Measurements from ENCODE around the gene MAS1.

The MAS1 gene

GRCh38 chr6:159866286-159867247 lies 24.2 kb upstream of the MAS1 start:
- Mint-ChIP-seq H3K9me3 (no peaks in the 10 kb centered on the region), H3K36me3 (no peaks in the 10 kb centered on the region), H3K4me3 (no peak overlapping the region), H3K27ac (no peak overlapping the region), H3K27me3 (no peaks in the 10 kb centered on the region), H3K4me1 (peaks cover 15% of the 10 kb centered on the region)
- CTCF ChIA-PET, result interaction anchor here (1.3 kb wide), 1 partner anchor 74 kb away, joined by 3 read pairs; no protein-coding TSS in a partner anchor
- no peak for DNase-seq

- DNase-seq, result no peak
- CTCF ChIA-PET, result no interaction called here
- Mint-ChIP-seq H3K27me3 (peaks cover 3% of the 10 kb centered on the region), H3K4me3 (no peak overlapping the region), H3K4me1 (peaks cover 2% of the 10 kb centered on the region), H3K27ac (no peak overlapping the region), H3K9me3 (no peaks in the 10 kb centered on the region), H3K36me3 (no peaks in the 10 kb centered on the region)
Observed at GRCh38 chr6:159871241-159871640, 19.5 kb upstream of the MAS1 start.

GRCh38 chr6:159871906-159872305 lies 18.9 kb upstream of the MAS1 start:
- CTCF ChIA-PET, result no interaction called here
- H3K4me3 Mint-ChIP-seq, result no peak overlapping the region
- no peaks in the 10 kb centered on the region for H3K36me3 Mint-ChIP-seq
- H3K4me1 Mint-ChIP-seq, result peaks cover 2% of the 10 kb centered on the region
- H3K27ac Mint-ChIP-seq, result no peak overlapping the region
- H3K9me3 Mint-ChIP-seq, result no peaks in the 10 kb centered on the region
- H3K27me3 Mint-ChIP-seq, result peaks cover 3% of the 10 kb centered on the region
- DNase-seq, result no peak

DNA sequence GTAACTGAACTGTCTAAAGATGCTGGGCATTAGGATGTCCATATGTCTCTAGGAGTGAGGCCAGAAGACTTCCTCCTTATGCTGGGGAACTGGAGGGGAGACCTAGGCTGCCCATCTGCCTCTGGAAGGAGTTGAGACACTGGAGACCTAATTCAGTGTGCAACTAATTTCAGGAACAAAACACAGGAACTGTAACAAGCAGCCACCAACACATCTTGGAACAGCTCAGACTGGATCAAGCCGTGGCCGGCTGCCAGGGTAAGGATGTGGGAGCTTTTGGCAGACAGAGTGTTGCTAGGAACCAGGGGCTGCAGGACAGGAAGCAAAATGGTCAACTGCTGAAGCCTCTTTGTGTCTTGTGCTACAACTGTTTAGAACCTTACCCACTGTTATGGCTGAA lies 16.4 kb upstream of the MAS1 start:
- H3K27me3 Mint-ChIP-seq, result peaks cover 11% of the 10 kb centered on the region
- no peaks in the 10 kb centered on the region for H3K9me3 Mint-ChIP-seq
- no peak for DNase-seq
- H3K36me3 Mint-ChIP-seq, result no peaks in the 10 kb centered on the region
- H3K4me3 Mint-ChIP-seq, result no peak overlapping the region
- H3K4me1 Mint-ChIP-seq, result peaks cover 2% of the 10 kb centered on the region
- CTCF ChIA-PET, result interaction anchor here (1.2 kb wide), 1 partner anchor 11 kb away, joined by 3 read pairs; no protein-coding TSS in a partner anchor
- no peak overlapping the region for H3K27ac Mint-ChIP-seq

DNA sequence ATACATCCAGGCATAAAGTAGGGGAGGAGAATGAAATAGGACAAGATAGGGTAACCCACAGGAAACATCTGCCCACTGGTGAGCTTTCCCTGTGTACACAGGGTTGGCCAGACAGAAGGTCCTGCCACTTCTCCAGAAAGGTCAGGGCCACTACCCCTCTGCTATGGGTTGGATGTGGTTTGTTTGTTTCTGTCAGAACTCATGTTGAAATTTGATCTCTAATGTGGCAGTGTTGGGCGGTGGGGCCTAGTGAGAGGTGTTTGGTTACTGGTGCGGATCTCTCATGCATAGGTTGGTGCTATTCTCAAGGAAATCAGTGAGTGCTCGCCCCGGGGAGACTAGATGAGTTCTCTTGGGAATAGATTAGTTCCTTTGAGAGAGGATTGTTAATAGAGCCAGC lies 15.6 kb upstream of the MAS1 start:
- Mint-ChIP-seq H3K27ac (no peak overlapping the region), H3K9me3 (no peaks in the 10 kb centered on the region)
- CTCF ChIA-PET, result no interaction called here

DNA sequence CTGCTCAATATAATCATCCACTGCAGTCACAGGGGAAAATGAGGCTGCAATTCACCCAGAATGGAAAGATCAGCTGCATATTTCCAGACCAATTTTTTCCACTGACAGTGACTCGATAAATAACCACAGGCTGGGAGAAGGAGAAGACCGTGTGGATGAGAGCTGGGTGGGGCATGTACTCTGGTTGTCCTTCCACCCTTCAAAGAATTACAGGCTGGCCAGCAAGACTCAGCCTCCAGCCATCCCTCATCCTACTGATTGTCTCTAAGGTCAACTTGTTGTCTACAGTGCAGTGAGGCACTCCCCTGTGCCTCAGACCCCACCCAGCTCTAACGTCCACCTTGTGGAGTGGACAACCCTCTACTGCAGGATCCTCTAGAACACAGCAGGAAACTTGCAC lies 14.5 kb upstream of the MAS1 start:
- Mint-ChIP-seq H3K9me3 (no peaks in the 10 kb centered on the region), H3K27me3 (peaks cover 15% of the 10 kb centered on the region), H3K4me3 (no peak overlapping the region), H3K27ac (no peak overlapping the region), H3K36me3 (no peaks in the 10 kb centered on the region), H3K4me1 (peaks cover 2% of the 10 kb centered on the region)
- DNase-seq, result no peak
- CTCF ChIA-PET, result no interaction called here

More for the DNA sequence above, 15.6 kb upstream of the MAS1 start:
- H3K4me1 Mint-ChIP-seq, result peaks cover 2% of the 10 kb centered on the region
- H3K36me3 Mint-ChIP-seq, result no peaks in the 10 kb centered on the region
- no peak for DNase-seq
- peaks cover 15% of the 10 kb centered on the region for H3K27me3 Mint-ChIP-seq
- no peak overlapping the region for H3K4me3 Mint-ChIP-seq

- Mint-ChIP-seq H3K9me3 (no peaks in the 10 kb centered on the region), H3K4me1 (no peaks in the 10 kb centered on the region), H3K36me3 (no peaks in the 10 kb centered on the region), H3K27me3 (peaks cover 15% of the 10 kb centered on the region), H3K27ac (no peak overlapping the region), H3K4me3 (no peak overlapping the region)
- CTCF ChIA-PET, result no interaction called here
- no peak for DNase-seq
Observed at GRCh38 chr6:159877256-159877808, 13.5 kb upstream of the MAS1 start.

DNA sequence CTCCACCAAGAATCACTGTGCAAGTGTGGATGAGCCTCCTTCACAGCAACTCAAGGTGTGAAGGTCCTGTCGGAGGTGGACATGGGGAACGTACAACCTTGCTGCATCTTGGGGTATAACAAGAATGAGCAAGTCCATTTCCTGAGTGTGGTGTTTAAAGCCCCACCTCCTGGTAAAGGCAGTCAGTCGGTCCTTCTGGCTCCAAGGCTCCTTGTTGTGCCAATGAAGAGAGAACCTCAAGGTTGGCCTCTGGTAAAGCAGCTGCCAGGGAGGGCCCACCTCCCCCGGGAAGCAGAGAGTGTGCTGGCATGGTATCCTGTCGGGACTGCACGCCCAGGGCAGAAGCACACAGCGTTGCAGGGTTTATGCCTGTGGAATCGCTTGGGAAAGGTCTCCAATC lies 12.4 kb upstream of the MAS1 start:
- Mint-ChIP-seq H3K4me1 (no peaks in the 10 kb centered on the region), H3K9me3 (no peaks in the 10 kb centered on the region), H3K4me3 (no peak overlapping the region), H3K27ac (no peak overlapping the region), H3K36me3 (no peaks in the 10 kb centered on the region), H3K27me3 (peaks cover 15% of the 10 kb centered on the region)
- DNase-seq, result no peak
- CTCF ChIA-PET, result no interaction called here

GRCh38 chr6:159879856-159880255 lies 10.9 kb upstream of the MAS1 start:
- Mint-ChIP-seq H3K9me3 (no peaks in the 10 kb centered on the region), H3K4me3 (no peak overlapping the region), H3K27ac (no peak overlapping the region), H3K36me3 (no peaks in the 10 kb centered on the region), H3K4me1 (no peaks in the 10 kb centered on the region), H3K27me3 (peaks cover 15% of the 10 kb centered on the region)
- no peak for DNase-seq
- CTCF ChIA-PET, result no interaction called here

GRCh38 chr6:159880412-159880975 lies 10.3 kb upstream of the MAS1 start:
- Mint-ChIP-seq H3K4me3 (no peak overlapping the region), H3K27me3 (peaks cover 15% of the 10 kb centered on the region), H3K9me3 (no peaks in the 10 kb centered on the region), H3K27ac (no peak overlapping the region), H3K4me1 (no peaks in the 10 kb centered on the region), H3K36me3 (no peaks in the 10 kb centered on the region)
- CTCF ChIA-PET, result no interaction called here
- DNase-seq, result no peak

DNA sequence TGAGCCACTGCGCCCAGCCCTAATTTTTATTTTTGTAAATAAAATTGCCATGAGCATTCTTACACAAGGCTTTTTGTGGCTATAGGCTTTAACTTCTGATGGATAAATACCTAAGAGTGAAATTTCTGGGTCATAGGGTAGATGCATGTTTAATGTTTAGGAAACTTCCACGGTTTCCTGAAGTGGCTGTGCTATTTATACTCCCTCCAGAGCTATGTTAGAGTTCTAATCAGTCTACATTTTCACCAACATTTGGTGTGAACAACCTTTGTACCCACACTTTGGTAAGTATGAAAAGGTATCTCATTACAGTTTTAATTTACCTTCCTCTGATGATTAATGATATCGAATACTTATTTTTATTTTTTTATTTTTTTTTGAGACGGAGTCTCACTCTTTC lies 6.1 kb upstream of the MAS1 start:
- Mint-ChIP-seq H3K27ac (no peak overlapping the region), H3K9me3 (no peaks in the 10 kb centered on the region), H3K4me3 (no peak overlapping the region), H3K4me1 (no peaks in the 10 kb centered on the region), H3K36me3 (no peaks in the 10 kb centered on the region), H3K27me3 (peaks cover 33% of the 10 kb centered on the region)
- DNase-seq, result no peak
- CTCF ChIA-PET, result no interaction called here

GRCh38 chr6:159886270-159886669 lies 4.5 kb upstream of the MAS1 start:
- Mint-ChIP-seq H3K27ac (no peak overlapping the region), H3K4me1 (no peaks in the 10 kb centered on the region), H3K36me3 (no peaks in the 10 kb centered on the region), H3K27me3 (peaks cover 43% of the 10 kb centered on the region), H3K4me3 (no peak overlapping the region), H3K9me3 (no peaks in the 10 kb centered on the region)
- CTCF ChIA-PET, result no interaction called here
- DNase-seq, result no peak

DNA sequence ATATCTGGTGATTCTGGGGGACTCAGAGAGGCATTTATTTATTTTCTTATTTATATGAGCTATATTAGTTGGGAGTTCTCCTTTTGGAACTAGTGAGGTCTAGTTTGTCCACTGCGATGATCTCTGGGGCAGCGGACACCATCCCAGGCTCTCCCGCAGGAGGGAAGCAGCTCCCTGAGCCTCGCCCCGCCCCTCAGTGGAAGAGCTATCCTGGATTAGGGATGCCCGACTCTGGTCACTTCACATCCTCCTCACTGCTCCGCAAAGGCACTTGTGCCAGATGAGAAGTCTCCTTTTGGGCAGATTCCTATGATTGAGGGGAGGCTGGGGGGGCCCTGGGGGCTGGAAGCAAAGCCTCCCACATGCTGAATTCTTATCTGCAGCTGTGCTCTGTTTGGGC lies 3.6 kb upstream of the MAS1 start:
- DNase-seq, result no peak
- Mint-ChIP-seq H3K9me3 (no peaks in the 10 kb centered on the region), H3K4me3 (no peak overlapping the region), H3K27me3 (peaks cover 49% of the 10 kb centered on the region), H3K36me3 (no peaks in the 10 kb centered on the region), H3K27ac (no peak overlapping the region), H3K4me1 (no peaks in the 10 kb centered on the region)
- CTCF ChIA-PET, result no interaction called here

GRCh38 chr6:159887761-159888160 lies 3.0 kb upstream of the MAS1 start:
- no peak overlapping the region for H3K27ac Mint-ChIP-seq
- CTCF ChIA-PET, result no interaction called here
- no peaks in the 10 kb centered on the region for H3K4me1 Mint-ChIP-seq
- no peak for DNase-seq
- H3K4me3 Mint-ChIP-seq, result no peak overlapping the region
- peaks cover 55% of the 10 kb centered on the region for H3K27me3 Mint-ChIP-seq
- no peaks in the 10 kb centered on the region for H3K9me3 Mint-ChIP-seq
- H3K36me3 Mint-ChIP-seq, result no peaks in the 10 kb centered on the region

- Mint-ChIP-seq H3K4me3 (no peak overlapping the region), H3K4me1 (no peaks in the 10 kb centered on the region), H3K27ac (no peak overlapping the region), H3K36me3 (no peaks in the 10 kb centered on the region), H3K9me3 (no peaks in the 10 kb centered on the region), H3K27me3 (peaks cover 65% of the 10 kb centered on the region)
- DNase-seq, result no peak
- CTCF ChIA-PET, result no interaction called here
Observed at GRCh38 chr6:159890201-159890600, 587 bp upstream of the MAS1 start.

All from activated naive CD4-positive, alpha-beta T cell treated with anti-CD3 and anti-CD28 coated beads, Interleukin-2, amount 10 ng/mL, durations not matched to agents 7 days and 5 days (primary cell).